Smooth muscle cell (in vitro differentiated cells): ENCODE measurements around the gene CHI3L2. TPM values are rescaled to one million over a fixed set of nuclear protein-coding genes. Genes with fewer than 3 reads are reported as not detected.

Source experiments
- DNase-seq: peaks from one replicate; lab custom pipeline; 2025; ENCODE audit not compliant: unreplicated experiment; lab: John Stamatoyannopoulos, UW
- H2AFZ ChIP-seq: fragments of 200-600 bp; sonication (generic); 2 replicates; pipeline ENCODE4 v1.6.0; 2016; ENCODE audit warnings: antibody characterized with exemption, low read depth, mild to moderate bottlenecking
- H3F3A ChIP-seq: fragments of 200-600 bp; sonication (generic); 2 replicates; pipeline ENCODE4 v1.6.0; 2017; ENCODE audit warnings: antibody characterized with exemption, low read depth
- H3K27ac ChIP-seq: fragments of 200-600 bp; sonication (generic); 2 replicates; pipeline ENCODE4 v1.5.1; 2016; ENCODE audit warnings: low read depth, mild to moderate bottlenecking
- H3K27me3 ChIP-seq: fragments of 200-600 bp; sonication (generic); 2 replicates; pipeline ENCODE4 v1.6.1; 2016; ENCODE audit warnings: low read depth, mild to moderate bottlenecking
- H3K36me3 ChIP-seq: fragments of 200-600 bp; sonication (generic); 2 replicates; pipeline ENCODE4 v1.5.1; 2016; ENCODE audit warnings: low read depth
- H3K4me1 ChIP-seq: fragments of 200-600 bp; sonication (generic); 2 replicates; pipeline ENCODE4 v1.5.1; 2016; ENCODE audit warnings: low read depth
- H3K4me2 ChIP-seq: fragments of 200-600 bp; sonication (generic); 2 replicates; pipeline ENCODE4 v1.6.0; 2016; ENCODE audit warnings: mild to moderate bottlenecking
- H3K4me3 ChIP-seq: fragments of 200-600 bp; sonication (generic); 2 replicates; pipeline ENCODE4 v1.5.1; 2016; ENCODE audit warnings: mild to moderate bottlenecking
- H3K79me2 ChIP-seq: fragments of 200-600 bp; sonication (generic); 2 replicates; pipeline ENCODE4 v1.6.0; 2016; ENCODE audit warnings: low read depth, mild to moderate bottlenecking
- H3K9ac ChIP-seq: fragments of 200-600 bp; sonication (generic); 2 replicates; pipeline ENCODE4 v1.6.0; 2016; ENCODE audit warnings: low read depth
- H3K9me3 ChIP-seq: fragments of 200-600 bp; sonication (generic); replicated peaks from 2 replicates; pipeline ENCODE4 v1.5.1; 2016; ENCODE audit warnings: low read depth
- H4K20me1 ChIP-seq: fragments of 200-600 bp; sonication (generic); 2 replicates; pipeline ENCODE4 v1.6.0; 2016; ENCODE audit warnings: low read depth
- CTCF ChIP-seq: fragments of 200-600 bp; sonication (generic); IDR thresholded peaks from 2 replicates; pipeline ENCODE4 v1.5.1; 2017; ENCODE audit warnings: borderline replicate concordance, mild to moderate bottlenecking, antibody characterized with exemption; ENCODE audit not compliant: insufficient read depth, poor library complexity, severe bottlenecking
- WGBS: methylation state at CpG from one replicate; pipeline ENCODE4 v1.1.7; 2016; ENCODE audit warnings: low lambda C conversion rate; 5-methylcytosine and 5-hydroxymethylcytosine counted together
- polyA plus RNA-seq: library from polyadenylated mRNA; unstranded; fragments of >200 nt; fragmentation: Nextera tagmentation; extraction: Ambion mirVana; gene quantifications from 2 replicates; pipeline ENCODE4 v1.2.1, GENCODE V29; 2016
- total RNA-seq: library from RNA; depleted of rRNA; stranded (reverse); fragments of >200 nt; gene quantifications from 2 replicates; pipeline ENCODE4 v1.2.3, GENCODE V29; 2014

Gene CHI3L2
- total and polyA plus RNA-seq, 2 experiments from 2014 or later = 0.54 to 2.0 TPM

DNA sequence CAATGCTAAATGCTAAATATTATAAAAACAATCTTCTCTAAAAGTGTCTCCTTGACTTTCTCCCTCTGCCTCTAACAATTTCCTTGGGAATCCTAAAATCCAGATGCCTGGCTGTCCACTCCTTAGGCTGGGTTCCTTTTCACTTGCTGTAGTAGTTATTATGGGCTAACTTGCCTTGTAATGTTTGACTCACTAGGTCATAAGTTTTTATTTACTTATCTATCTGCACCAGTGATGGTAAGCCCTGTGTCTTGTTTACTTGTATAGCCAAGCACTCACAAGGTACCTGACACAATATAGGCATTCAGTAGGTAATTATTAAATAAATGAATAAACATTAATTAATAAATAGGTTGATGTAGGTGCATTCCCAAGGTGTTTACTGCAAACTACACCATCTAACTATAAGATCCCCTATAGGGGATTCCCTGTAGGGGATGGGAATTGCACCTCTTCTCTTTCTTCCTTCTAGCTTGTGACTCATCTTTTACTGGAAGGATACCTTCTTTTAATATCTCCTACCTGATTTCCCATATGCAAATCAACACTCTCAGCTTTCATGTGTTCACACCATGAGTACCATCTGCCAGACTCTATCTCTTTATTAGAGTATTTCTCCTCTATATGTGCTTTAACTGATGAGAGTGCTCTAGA is 48.4 kb downstream of the CHI3L2 start:
- Histone ChIP-seq H4K20me1 (no peaks in the 10 kb centered on the region), H3K27ac (no peak overlapping the region), H3K79me2 (no peaks in the 10 kb centered on the region), H3K9ac (no peak overlapping the region), H3K4me1 (peaks cover 5% of the 10 kb centered on the region), H3K4me2 (no peak overlapping the region), H3F3A (no peaks in the 10 kb centered on the region), H2AFZ (no peak overlapping the region), H3K36me3 (no peaks in the 10 kb centered on the region), H3K4me3 (no peak overlapping the region), H3K27me3 (no peaks in the 10 kb centered on the region), H3K9me3 (no peaks in the 10 kb centered on the region)
- TF ChIP-seq CTCF = no peak
- no peak for DNase-seq

- H3K4me2 ChIP-seq = no peak overlapping the region
- no peak for TF ChIP-seq CTCF
- DNase-seq = no peak
- H3K36me3 ChIP-seq = no peaks in the 10 kb centered on the region
- 93% methylated on average over 4 of the region's 4 CpGs for WGBS
- no peaks in the 10 kb centered on the region for H3K4me1 ChIP-seq
- no peaks in the 10 kb centered on the region for H4K20me1 ChIP-seq
- H3K79me2 ChIP-seq = no peaks in the 10 kb centered on the region
- no peak overlapping the region for H2AFZ ChIP-seq
- no peak overlapping the region for H3K9ac ChIP-seq
- no peaks in the 10 kb centered on the region for H3F3A ChIP-seq
- no peak overlapping the region for H3K4me3 ChIP-seq
- no peaks in the 10 kb centered on the region for H3K9me3 ChIP-seq
- H3K27ac ChIP-seq = no peak overlapping the region
- H3K27me3 ChIP-seq = no peaks in the 10 kb centered on the region
Observed at GRCh38 chr1:111279144-111279543, 51.6 kb downstream of the CHI3L2 start.

DNA sequence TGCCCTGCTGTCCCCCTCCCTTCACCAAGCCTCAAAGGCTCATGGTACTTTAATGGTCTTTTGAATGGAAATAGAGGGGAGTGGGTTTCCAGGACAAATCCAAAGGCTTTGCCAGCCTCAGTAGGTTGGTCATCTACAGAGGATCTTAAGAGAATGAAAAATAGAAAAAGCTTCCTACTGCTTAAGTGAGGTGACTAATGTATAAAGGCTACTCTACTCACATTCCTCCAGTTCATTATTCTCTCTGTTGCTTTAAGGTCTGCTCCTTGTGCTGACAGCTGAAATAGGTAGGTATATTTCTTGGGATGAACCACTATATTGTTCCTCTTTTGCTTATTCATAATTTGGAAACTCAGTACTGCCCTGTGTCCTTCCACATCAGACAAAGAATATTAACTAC is 52.8 kb downstream of the CHI3L2 start:
- Histone ChIP-seq H3K4me2 (no peak overlapping the region), H3K27ac (peak overlapping the region; percentile 38), H3K9me3 (no peaks in the 10 kb centered on the region), H3K36me3 (no peaks in the 10 kb centered on the region), H3K9ac (no peak overlapping the region), H4K20me1 (no peaks in the 10 kb centered on the region), H3K79me2 (no peaks in the 10 kb centered on the region), H3K4me1 (no peaks in the 10 kb centered on the region), H3K4me3 (no peak overlapping the region), H3F3A (no peaks in the 10 kb centered on the region), H2AFZ (no peak overlapping the region), H3K27me3 (no peaks in the 10 kb centered on the region)
- DNase-seq = no peak
- no peak for TF ChIP-seq CTCF

GRCh38 chr1:111281411-111281810 is 53.9 kb downstream of the CHI3L2 start:
- no peak for DNase-seq
- Histone ChIP-seq H2AFZ (no peak overlapping the region), H3K4me1 (no peaks in the 10 kb centered on the region), H3K27ac (peak overlapping the region; percentile 52), H3K4me3 (no peak overlapping the region), H3K79me2 (no peaks in the 10 kb centered on the region), H4K20me1 (no peaks in the 10 kb centered on the region), H3F3A (no peaks in the 10 kb centered on the region), H3K9ac (no peak overlapping the region), H3K9me3 (no peaks in the 10 kb centered on the region), H3K27me3 (no peaks in the 10 kb centered on the region), H3K4me2 (no peak overlapping the region), H3K36me3 (no peaks in the 10 kb centered on the region)
- WGBS = 59% methylated on average over 5 of the region's 5 CpGs
- no peak for TF ChIP-seq CTCF
